ENCODE results near the gene OPCML.

Gene OPCML

DNA sequence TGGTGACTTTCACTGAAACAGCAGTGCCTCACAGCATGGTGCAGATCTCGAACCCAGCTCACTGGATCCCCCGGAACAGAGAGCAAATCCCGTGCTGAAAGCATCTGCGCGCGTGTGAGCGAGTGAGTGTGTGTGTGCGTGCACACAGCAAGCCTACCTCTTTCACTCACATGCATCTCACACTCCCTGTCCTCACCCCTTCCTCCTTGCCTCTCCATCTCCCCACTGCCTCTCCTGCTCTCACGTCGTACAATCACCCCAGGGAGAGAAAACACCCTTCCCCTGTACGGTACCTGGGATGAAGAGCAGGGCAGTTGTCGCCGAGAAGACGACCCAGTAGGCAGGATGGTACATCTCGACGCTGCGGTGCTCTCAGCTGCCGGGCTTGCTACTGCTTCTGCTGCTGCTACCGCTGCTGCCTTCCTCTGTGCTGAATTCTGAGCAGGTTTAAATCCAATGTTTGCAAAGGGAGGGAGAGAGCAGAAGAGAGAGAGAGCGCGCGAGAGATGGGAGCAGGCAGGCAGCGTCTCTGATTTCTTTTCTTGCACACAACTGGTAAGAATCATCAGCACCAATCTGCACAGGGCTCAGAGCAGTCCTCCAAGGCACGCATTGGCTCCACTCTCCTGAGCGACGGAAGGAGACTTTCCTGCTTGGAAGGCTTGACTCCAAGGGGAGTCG lies at the start of gene OPCML:
Gene OPCML (minus strand): TSS at position 531 of the 681 bp plus-strand sequence.
- no peak for DNase-seq (ENCODE audit: low spot score)
- TF ChIP-seq CTCF (IDR thresholded peaks at IDR 0.05; ENCODE audit: extremely low read depth, missing control alignments) = no peak

- DNase-seq (ENCODE audit: low spot score) = no peak
- no peak for TF ChIP-seq CTCF (IDR thresholded peaks at IDR 0.05; ENCODE audit: extremely low read depth, missing control alignments)
These were observed 48.8 kb upstream of the OPCML start for GRCh38 chr11:133581091-133581490.

DNA sequence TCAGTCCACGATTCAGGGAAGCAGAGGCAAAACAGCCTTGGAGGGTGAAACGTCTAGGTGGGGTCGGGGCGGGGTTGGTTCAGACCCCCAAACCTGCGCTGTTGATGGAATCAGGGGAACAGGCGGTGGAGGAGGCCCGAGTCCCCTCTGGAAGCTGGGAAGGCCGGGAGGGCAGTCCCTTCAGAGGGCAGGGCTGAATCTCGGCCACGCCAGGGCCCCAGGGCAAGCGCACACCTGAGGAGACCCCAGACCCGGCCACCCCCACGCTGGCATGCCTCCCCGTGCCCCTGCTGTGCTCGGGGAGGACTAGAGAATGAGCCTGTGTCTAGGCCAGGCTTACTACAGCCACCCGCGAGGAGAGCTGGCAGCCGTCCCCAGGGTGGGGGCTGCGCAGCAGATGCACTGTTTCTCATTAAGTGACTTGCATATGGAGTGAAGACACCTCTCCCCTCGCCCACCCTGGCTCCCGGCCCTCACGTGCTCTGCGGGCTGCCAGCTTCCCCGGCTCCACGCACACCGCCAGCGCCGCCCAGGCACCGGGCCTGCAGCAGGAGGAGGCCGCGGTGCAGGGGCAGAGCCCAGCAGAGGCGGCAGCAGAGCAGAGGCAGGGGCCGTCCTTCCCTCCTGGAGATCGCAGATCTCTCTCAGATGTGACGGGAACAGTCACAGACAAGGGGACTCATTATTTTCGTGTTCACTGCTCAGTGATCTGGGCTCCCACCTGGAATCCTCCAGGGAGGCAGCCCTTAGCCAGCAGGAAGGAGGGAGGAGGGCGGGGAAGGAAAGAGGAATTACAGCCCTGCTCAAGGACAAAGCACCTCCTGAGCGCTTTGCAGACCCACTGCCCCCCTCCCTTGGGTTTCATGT lies 47.1 kb upstream of the OPCML start:
- TF ChIP-seq CTCF (IDR thresholded peaks at IDR 0.05; ENCODE audit: extremely low read depth, missing control alignments) = no peak
- no peak for DNase-seq (ENCODE audit: low spot score)

- no peak for DNase-seq (ENCODE audit: low spot score)
These were observed 45.1 kb upstream of the OPCML start for GRCh38 chr11:133577403-133577802.

DNA sequence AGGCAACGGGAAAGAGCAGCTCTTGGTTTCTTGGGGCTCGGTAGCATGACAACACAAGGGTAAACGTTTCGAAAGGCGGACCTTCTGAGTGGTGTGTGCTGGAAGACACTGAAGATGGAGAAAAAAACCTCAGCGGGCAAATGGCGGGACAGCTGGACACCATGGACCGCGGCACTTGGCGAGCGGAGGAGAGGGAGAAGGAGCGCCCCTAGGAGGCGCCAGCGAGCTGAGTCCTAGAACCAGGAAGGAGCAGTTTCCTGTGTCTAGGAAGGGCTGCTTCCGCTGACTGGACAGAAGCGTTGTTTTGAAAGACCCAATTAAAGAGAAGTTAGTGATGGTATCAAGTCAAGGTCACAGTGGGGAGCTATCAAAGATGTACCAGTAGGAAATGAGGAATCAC lies 44.0 kb upstream of the OPCML start:
- DNase-seq (ENCODE audit: low spot score) = no peak
- TF ChIP-seq CTCF (IDR thresholded peaks at IDR 0.05; ENCODE audit: extremely low read depth, missing control alignments) = no peak

More at GRCh38 chr11:133577403-133577802, 45.1 kb upstream of the OPCML start:
- TF ChIP-seq CTCF (IDR thresholded peaks at IDR 0.05; ENCODE audit: extremely low read depth, missing control alignments) = no peak

DNA sequence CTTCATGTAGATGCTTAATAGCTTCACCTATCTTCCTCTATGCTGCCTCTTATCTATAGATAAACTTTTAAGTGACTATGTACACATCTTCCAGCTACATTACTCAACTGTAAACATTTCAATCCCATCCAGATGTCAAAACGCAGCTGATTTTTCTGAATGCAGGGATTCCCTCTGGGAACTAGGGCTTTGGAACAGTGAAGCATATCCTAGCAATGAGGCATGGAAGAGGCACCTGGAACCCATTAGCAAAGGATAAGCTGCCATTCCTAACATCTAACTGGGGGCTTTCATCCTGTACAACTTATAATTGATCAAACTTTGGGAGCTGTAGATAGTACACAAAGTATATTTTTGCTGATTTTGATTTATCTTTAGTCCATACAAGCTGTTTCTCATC lies 40.8 kb upstream of the OPCML start:
- no peak for TF ChIP-seq CTCF (IDR thresholded peaks at IDR 0.05; ENCODE audit: extremely low read depth, missing control alignments)
- no peak for DNase-seq (ENCODE audit: low spot score)

DNA sequence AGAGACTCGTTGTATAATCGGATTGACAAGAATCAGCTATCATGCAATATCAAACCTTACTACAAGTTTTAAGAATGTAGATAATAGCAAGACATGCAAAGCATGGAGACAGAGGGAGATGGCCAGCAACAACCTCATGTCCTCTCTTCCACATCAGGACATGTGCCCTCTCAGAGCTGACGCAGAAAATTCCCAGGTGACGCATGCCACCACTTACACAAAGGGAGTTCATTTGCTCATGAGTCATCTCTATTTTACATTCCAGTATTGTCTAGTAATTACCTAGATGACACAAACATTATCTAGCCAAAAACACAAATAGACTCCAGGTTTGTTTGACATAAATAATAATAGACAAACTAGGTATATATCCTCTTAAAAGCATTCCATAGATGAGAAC lies 38.1 kb upstream of the OPCML start:
- TF ChIP-seq CTCF (IDR thresholded peaks at IDR 0.05; ENCODE audit: extremely low read depth, missing control alignments) = no peak
- DNase-seq (ENCODE audit: low spot score) = no peak
